Activated T-cell treated with anti-CD3 and anti-CD28 coated beads for 4 hours (primary cell): ENCODE results near the gene CDK16.
A peak's percentile ranks its signal among the peaks of the same experiment; 100 is the strongest.

Experiments used
- DNase-seq: peaks from one replicate; pipeline ENCODE4 v3.0.0-alpha.2; 2020

Gene CDK16

DNA sequence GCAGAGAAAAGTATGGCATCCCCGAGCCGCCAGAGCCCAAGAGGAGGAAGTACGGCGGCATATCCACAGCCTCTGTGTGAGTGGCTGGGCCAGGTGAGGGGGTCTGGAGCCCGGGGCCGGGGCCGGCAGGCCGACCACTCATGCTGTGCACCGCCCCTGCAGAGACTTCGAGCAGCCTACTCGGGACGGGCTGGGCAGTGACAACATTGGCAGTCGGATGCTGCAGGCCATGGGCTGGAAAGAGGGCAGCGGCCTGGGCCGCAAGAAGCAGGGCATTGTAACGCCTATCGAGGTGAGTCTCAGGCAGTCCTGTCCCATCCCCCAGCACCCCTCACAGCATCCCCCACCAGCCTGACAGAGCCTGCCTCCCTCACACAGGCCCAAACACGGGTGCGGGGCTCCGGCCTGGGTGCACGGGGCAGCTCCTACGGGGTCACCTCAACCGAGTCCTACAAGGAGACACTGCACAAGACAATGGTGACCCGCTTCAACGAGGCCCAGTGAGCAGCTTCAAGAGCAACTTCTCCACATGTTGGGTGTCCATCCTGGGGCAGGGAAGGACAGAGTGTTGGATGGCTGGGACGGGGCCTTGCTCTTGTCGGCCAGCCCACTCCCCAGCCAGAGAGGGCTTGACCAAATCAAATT, 32.3 kb upstream of the CDK16 start:
- DNase-seq = no peak

DNA sequence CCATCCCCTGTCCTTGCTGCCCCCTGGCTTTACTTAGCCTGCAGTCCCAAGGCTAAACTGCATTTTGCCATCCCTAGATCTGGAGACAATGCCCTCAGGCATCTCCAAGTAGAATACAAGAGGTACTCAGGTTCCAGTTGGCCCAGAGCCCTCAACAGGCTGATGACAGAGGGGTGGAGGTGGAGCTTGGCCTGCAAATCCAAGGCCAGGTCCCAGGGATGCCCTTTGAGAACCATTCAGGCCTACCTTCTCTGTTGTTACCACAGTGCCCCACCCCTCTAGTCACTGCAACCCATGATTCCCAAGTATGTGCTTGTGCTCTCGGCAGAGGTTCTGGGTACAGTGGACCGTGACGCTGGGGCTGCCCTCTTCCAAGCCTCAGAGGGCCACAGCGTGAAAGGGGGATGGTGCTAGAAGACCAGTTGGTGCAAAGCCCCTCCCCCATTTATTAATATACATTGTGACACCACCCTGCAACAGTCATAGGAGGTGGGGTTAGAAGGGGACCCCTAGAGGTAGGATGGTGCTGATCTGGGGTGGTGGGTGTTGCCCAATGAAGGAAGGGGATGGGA, 31.3 kb upstream of the CDK16 start:
- DNase-seq = no peak

- DNase-seq = no peak
These were observed 28.6 kb upstream of the CDK16 start for GRCh38 chrX:47189906-47190305.

- peak; percentile 58 for DNase-seq
These were observed 27.8 kb upstream of the CDK16 start for GRCh38 chrX:47190445-47191269.

DNA sequence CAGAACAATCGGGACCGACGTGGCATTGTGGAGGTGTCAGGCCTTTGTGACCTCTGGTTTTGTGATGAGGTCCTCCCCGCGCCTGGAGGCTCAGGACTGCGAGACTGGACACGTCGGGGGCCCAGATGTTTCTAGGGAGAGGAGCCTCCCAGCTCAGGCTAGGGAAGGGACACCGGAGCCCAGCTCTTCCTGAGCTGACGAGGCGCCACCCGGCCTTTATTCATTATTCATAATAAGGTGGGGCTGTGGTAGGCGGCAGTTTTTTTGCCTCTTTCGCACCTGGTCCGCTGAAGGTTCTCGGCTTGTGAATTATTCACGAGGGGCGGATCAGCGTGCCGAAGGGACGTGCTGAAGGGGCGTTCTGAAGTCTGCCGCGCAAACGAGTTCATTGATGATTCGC, 27.1 kb upstream of the CDK16 start:
- DNase-seq = peak; percentile 30

- no peak for DNase-seq
These were observed 26.6 kb upstream of the CDK16 start for GRCh38 chrX:47191806-47192401.

GRCh38 chrX:47193475-47194193, 24.8 kb upstream of the CDK16 start, which contains the start of gene UBA1:
TSS of gene UBA1 (plus strand) at chrX:47193829. CDS start at chrX:47198803, 4,974 bp downstream.
- peak; percentile 89 for DNase-seq

- no peak for DNase-seq
These were observed 24.2 kb upstream of the CDK16 start for GRCh38 chrX:47194194-47194787.

DNA sequence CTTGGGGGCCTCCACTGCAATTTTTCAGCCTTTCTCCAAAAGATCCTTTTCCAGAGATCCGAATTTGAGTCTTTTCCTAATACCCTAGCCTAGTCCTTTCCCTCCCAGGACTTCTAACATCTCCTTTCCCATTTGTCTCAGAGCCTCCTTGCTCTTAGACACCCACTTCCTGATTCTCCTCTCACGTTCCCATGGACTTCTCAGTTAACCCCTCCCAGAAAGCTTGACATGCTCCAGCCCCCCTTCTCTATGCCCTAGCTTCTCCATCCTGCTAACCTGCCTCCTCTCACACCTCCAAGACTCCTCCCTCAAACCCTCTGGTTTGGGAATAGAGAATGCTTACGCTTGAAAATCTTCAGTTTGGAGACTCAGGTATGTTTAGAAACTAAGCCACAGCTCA, 22.4 kb upstream of the CDK16 start:
- no peak for DNase-seq

DNA sequence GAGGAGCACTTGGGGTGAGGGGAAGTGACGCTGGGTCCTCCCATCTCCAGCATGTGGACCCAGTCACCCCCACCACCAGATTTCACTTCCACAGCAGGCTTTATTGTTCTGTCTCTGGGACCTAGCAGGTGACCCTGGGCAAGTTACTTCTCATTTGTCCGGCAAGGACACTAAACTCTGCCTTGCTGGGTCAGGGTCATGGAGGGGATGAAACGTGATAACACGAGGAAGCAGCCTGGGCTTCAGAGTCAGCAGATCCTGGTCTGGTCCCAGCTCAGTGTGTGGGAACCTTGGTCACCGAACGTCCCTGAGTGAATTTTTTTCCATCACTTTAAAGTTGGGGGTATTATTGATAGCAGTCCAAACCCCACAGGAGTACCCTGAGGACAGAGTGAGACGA, 21.0 kb upstream of the CDK16 start:
- no peak for DNase-seq

DNA sequence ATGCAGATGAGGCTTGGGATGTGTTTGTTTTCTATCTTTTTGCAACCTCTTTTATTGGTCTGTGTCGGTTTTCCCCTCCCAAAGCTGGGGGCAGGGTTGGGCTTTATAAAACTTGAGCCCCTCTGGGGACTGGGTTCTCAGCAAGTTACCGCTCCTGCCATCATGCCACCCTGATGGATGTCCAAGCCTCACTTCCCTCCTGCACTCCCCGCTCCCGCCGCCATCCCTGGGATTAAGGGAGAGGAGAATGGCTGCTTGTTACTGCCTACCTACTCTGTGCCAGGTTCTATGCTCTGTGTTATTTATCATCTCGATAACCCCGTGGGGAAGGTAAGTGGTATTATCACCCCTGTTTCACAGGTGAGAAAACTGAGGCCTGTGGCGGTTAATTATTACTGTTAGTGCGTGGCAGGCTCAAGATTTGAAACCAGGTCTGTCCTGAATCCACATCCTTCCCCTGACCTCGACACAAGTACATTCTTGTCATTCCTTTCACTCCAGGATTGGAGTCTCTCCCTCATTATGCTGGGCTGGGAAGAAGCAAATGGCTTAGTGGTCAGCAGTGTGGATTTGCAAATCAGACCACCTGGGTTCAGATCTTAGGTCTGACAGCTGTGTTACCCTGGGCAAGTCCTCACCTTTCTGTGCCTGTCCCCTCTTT, 20.3 kb upstream of the CDK16 start:
- no peak for DNase-seq

- DNase-seq = no peak
These were observed 19.8 kb upstream of the CDK16 start for GRCh38 chrX:47198687-47199080.

GRCh38 chrX:47199286-47199685, 19.2 kb upstream of the CDK16 start:
- no peak for DNase-seq

- DNase-seq = no peak
These were observed 17.9 kb upstream of the CDK16 start for GRCh38 chrX:47200385-47201150.

GRCh38 chrX:47201345-47201944, 17.0 kb upstream of the CDK16 start:
- no peak for DNase-seq

- DNase-seq = no peak
These were observed 16.2 kb upstream of the CDK16 start for GRCh38 chrX:47202316-47202715.

GRCh38 chrX:47202877-47203276, 15.6 kb upstream of the CDK16 start:
- DNase-seq = no peak

- no peak for DNase-seq
These were observed 13.5 kb upstream of the CDK16 start for GRCh38 chrX:47204970-47205369.

DNA sequence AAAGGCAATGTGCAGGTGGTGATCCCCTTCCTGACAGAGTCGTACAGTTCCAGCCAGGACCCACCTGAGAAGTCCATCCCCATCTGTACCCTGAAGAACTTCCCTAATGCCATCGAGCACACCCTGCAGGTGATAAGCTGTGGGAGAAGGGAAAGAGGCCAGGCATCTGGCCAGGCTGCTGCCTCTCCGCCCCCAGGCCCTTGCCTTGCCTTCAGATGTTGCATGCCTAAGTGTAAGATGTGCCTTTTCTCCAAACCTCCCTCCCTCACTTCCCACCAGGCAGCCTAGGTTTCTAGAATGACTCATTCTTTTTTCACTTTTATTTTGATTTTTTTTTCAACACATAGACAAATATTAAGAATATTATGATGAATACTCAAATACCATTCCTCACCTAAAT, 12.2 kb upstream of the CDK16 start:
- no peak for DNase-seq

DNA sequence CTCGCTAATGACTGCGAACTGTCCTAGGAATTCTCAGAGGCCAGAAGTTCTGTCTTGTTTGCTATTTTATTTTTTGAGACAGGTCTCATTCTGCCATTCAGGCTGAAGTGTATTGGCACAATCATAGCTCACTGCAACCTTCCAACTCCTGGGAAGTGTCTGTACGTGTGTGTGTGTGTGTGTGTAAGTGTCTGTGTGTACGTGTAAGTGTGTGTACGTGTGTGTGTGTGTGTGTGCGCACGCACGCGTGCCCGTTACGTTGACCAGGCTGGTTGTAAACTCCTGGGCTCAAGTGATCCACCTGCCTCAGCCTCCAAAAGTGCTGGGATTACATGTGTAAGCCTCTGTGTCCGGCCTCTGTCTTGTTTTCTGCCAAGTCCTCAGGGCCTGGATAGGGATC, 10.4 kb upstream of the CDK16 start:
- DNase-seq = no peak
